Skeletal muscle satellite cell (primary cell): ENCODE data around the gene IL13RA2.

ENCODE experiments used
- H3K27me3 ChIP-seq: 2 replicates; pipeline ENCODE4 v1.7.0; 2013; ENCODE audit warnings: low read length; ENCODE audit not compliant: control insufficient read depth, insufficient read depth
- H3K36me3 ChIP-seq: 2 replicates; pipeline ENCODE4 v1.7.0; 2013; ENCODE audit warnings: mild to moderate bottlenecking, control low read depth, low read length; ENCODE audit not compliant: insufficient read depth
- H3K4me1 ChIP-seq: 2 replicates; pipeline ENCODE4 v1.7.0; 2013; ENCODE audit warnings: low read length; ENCODE audit not compliant: control insufficient read depth, insufficient read depth
- H3K4me2 ChIP-seq: 2 replicates; pipeline ENCODE4 v1.7.0; 2013; ENCODE audit warnings: mild to moderate bottlenecking, low read length
- H3K4me3 ChIP-seq: 2 replicates; pipeline ENCODE4 v1.7.0; 2013; ENCODE audit warnings: low read length
- H3K9ac ChIP-seq: 2 replicates; pipeline ENCODE4 v1.7.0; 2013; ENCODE audit warnings: mild to moderate bottlenecking, low read depth, low read length, moderate library complexity
- H3K9me3 ChIP-seq: replicated peaks from 2 replicates; pipeline ENCODE4 v1.7.0; 2013; ENCODE audit warnings: mild to moderate bottlenecking, control low read depth, low read length

IL13RA2 gene

GRCh38 chrX:115030625-115031024 is 13.2 kb upstream of the IL13RA2 start:
- H3K4me3 ChIP-seq, result no peak overlapping the region
- no peaks in the 10 kb centered on the region for H3K36me3 ChIP-seq
- no peak overlapping the region for H3K9ac ChIP-seq

GRCh38 chrX:115029869-115030570 is 12.6 kb upstream of the IL13RA2 start:
- Histone ChIP-seq H3K27me3 (peaks cover 4% of the 10 kb centered on the region), H3K4me1 (peaks cover 6% of the 10 kb centered on the region), H3K36me3 (no peaks in the 10 kb centered on the region), H3K4me2 (no peak overlapping the region), H3K9me3 (no peaks in the 10 kb centered on the region), H3K9ac (no peak overlapping the region), H3K4me3 (no peak overlapping the region)

More at GRCh38 chrX:115030625-115031024, 13.2 kb upstream of the IL13RA2 start:
- Histone ChIP-seq H3K4me1 (peaks cover 6% of the 10 kb centered on the region), H3K4me2 (no peak overlapping the region), H3K9me3 (no peaks in the 10 kb centered on the region), H3K27me3 (peaks cover 4% of the 10 kb centered on the region)

GRCh38 chrX:115029440-115029839 is 12.0 kb upstream of the IL13RA2 start:
- H3K4me1 ChIP-seq, result peaks cover 6% of the 10 kb centered on the region

GRCh38 chrX:115023811-115024210 is 6.4 kb upstream of the IL13RA2 start:
- Histone ChIP-seq H3K9ac (no peak overlapping the region), H3K27me3 (no peaks in the 10 kb centered on the region), H3K4me1 (peaks cover 7% of the 10 kb centered on the region), H3K9me3 (no peaks in the 10 kb centered on the region), H3K36me3 (no peaks in the 10 kb centered on the region), H3K4me3 (no peak overlapping the region), H3K4me2 (no peak overlapping the region)

More at GRCh38 chrX:115029440-115029839, 12.0 kb upstream of the IL13RA2 start:
- Histone ChIP-seq H3K27me3 (peaks cover 4% of the 10 kb centered on the region), H3K9me3 (no peaks in the 10 kb centered on the region), H3K4me2 (no peak overlapping the region), H3K4me3 (no peak overlapping the region), H3K9ac (no peak overlapping the region), H3K36me3 (no peaks in the 10 kb centered on the region)

- Histone ChIP-seq H3K4me3 (no peak overlapping the region), H3K27me3 (no peaks in the 10 kb centered on the region), H3K9me3 (no peaks in the 10 kb centered on the region), H3K36me3 (no peaks in the 10 kb centered on the region), H3K4me2 (no peak overlapping the region), H3K4me1 (peaks cover 10% of the 10 kb centered on the region), H3K9ac (no peak overlapping the region)
Observed at GRCh38 chrX:115023139-115023538, 5.7 kb upstream of the IL13RA2 start.

GRCh38 chrX:115021121-115021520 is 3.7 kb upstream of the IL13RA2 start:
- Histone ChIP-seq H3K9ac (no peak overlapping the region), H3K4me3 (no peak overlapping the region), H3K9me3 (no peaks in the 10 kb centered on the region), H3K4me2 (no peak overlapping the region), H3K36me3 (no peaks in the 10 kb centered on the region), H3K27me3 (peaks cover 2% of the 10 kb centered on the region), H3K4me1 (peaks cover 10% of the 10 kb centered on the region)

GRCh38 chrX:115018944-115019343 is 1.5 kb upstream of the IL13RA2 start:
- peaks cover 2% of the 10 kb centered on the region for H3K27me3 ChIP-seq
- no peak overlapping the region for H3K9ac ChIP-seq
- H3K4me2 ChIP-seq, result no peak overlapping the region
- no peaks in the 10 kb centered on the region for H3K36me3 ChIP-seq
- H3K4me3 ChIP-seq, result no peak overlapping the region
- H3K4me1 ChIP-seq, result peaks cover 10% of the 10 kb centered on the region
- H3K9me3 ChIP-seq, result no peaks in the 10 kb centered on the region

GRCh38 chrX:115018040-115018647 is 728 bp upstream of the IL13RA2 start:
- Histone ChIP-seq H3K9ac (no peak overlapping the region), H3K4me2 (no peak overlapping the region), H3K4me1 (peaks cover 7% of the 10 kb centered on the region), H3K27me3 (peaks cover 2% of the 10 kb centered on the region), H3K4me3 (no peak overlapping the region), H3K36me3 (no peaks in the 10 kb centered on the region), H3K9me3 (no peaks in the 10 kb centered on the region)

- Histone ChIP-seq H3K9ac (no peak overlapping the region), H3K4me2 (no peak overlapping the region), H3K4me3 (no peak overlapping the region), H3K27me3 (peaks cover 13% of the 10 kb centered on the region), H3K36me3 (no peaks in the 10 kb centered on the region), H3K4me1 (peaks cover 2% of the 10 kb centered on the region), H3K9me3 (no peaks in the 10 kb centered on the region)
Observed at GRCh38 chrX:115013705-115014104, 3.7 kb downstream of the IL13RA2 start.

- Histone ChIP-seq H3K9me3 (no peaks in the 10 kb centered on the region), H3K4me1 (no peaks in the 10 kb centered on the region), H3K27me3 (peaks cover 19% of the 10 kb centered on the region), H3K36me3 (no peaks in the 10 kb centered on the region), H3K4me3 (no peak overlapping the region), H3K4me2 (no peak overlapping the region), H3K9ac (no peak overlapping the region)
Observed at GRCh38 chrX:115011428-115011827, 6.0 kb downstream of the IL13RA2 start.

- no peak overlapping the region for H3K4me2 ChIP-seq
- H3K9me3 ChIP-seq, result no peaks in the 10 kb centered on the region
- H3K27me3 ChIP-seq, result peaks cover 14% of the 10 kb centered on the region
- no peak overlapping the region for H3K4me3 ChIP-seq
- no peak overlapping the region for H3K9ac ChIP-seq
- H3K36me3 ChIP-seq, result no peaks in the 10 kb centered on the region
- H3K4me1 ChIP-seq, result no peaks in the 10 kb centered on the region
Observed at GRCh38 chrX:114999906-115000305, 17.5 kb downstream of the IL13RA2 start.

- Histone ChIP-seq H3K4me3 (no peak overlapping the region), H3K36me3 (no peaks in the 10 kb centered on the region), H3K4me2 (no peak overlapping the region), H3K4me1 (no peaks in the 10 kb centered on the region), H3K9ac (no peak overlapping the region), H3K9me3 (no peaks in the 10 kb centered on the region), H3K27me3 (peaks cover 14% of the 10 kb centered on the region)
Observed at GRCh38 chrX:114997779-114998178, 19.6 kb downstream of the IL13RA2 start.
